ENCODE data around the gene SYNGR4.
A peak's percentile ranks its signal among the peaks of the same experiment; 100 is the strongest.

The SYNGR4 gene

GRCh38 chr19:48400018-48400742, 36.0 kb downstream of the SYNGR4 start:
- TF ChIP-seq ISL1 (CRISPR knock-in tag; IDR thresholded peaks at IDR 0.05) (no peak), ZC3H10 (CRISPR knock-in tag; IDR thresholded peaks at IDR 0.05) (no peak), OSR1 (CRISPR knock-in tag; IDR thresholded peaks at IDR 0.05) (no peak), RARB (CRISPR knock-in tag; IDR thresholded peaks at IDR 0.05) (no peak), ARNTL (CRISPR knock-in tag; IDR thresholded peaks at IDR 0.05; ENCODE audit: borderline replicate concordance, low read depth) (no peak), ZNF565 (CRISPR knock-in tag; conservative IDR thresholded peaks at IDR 0.05; ENCODE audit: low read depth) (no peak), SNAI2 (CRISPR knock-in tag; IDR thresholded peaks at IDR 0.05) (no peak), GLIS3 (CRISPR knock-in tag; IDR thresholded peaks at IDR 0.05) (no peak), CREB5 (CRISPR knock-in tag; IDR thresholded peaks at IDR 0.05; ENCODE audit: low read depth) (no peak), ZFP3 (CRISPR knock-in tag; IDR thresholded peaks at IDR 0.05) (no peak), PPARA (CRISPR knock-in tag; IDR thresholded peaks at IDR 0.05; ENCODE audit: borderline replicate concordance) (no peak), TOX (CRISPR knock-in tag; IDR thresholded peaks at IDR 0.05; ENCODE audit: borderline replicate concordance) (no peak), TCF4 (CRISPR knock-in tag; IDR thresholded peaks at IDR 0.05; ENCODE audit: borderline replicate concordance) (no peak), TSHZ2 (CRISPR knock-in tag; IDR thresholded peaks at IDR 0.05) (no peak), CSRNP3 (CRISPR knock-in tag; IDR thresholded peaks at IDR 0.05) (no peak), ZNF8 (CRISPR knock-in tag; IDR thresholded peaks at IDR 0.05) (no peak)
- ATAC-seq, result peak; percentile 54

GRCh38 chr19:48401287-48401686, 37.1 kb downstream of the SYNGR4 start:
- TF ChIP-seq TSHZ2 (CRISPR knock-in tag; IDR thresholded peaks at IDR 0.05) (no peak), ZNF70 (CRISPR knock-in tag; IDR thresholded peaks at IDR 0.05) (no peak), CREB5 (CRISPR knock-in tag; IDR thresholded peaks at IDR 0.05; ENCODE audit: low read depth) (no peak), TCF4 (CRISPR knock-in tag; IDR thresholded peaks at IDR 0.05; ENCODE audit: borderline replicate concordance) (no peak), TOX (CRISPR knock-in tag; IDR thresholded peaks at IDR 0.05; ENCODE audit: borderline replicate concordance) (no peak)
- no peak for ATAC-seq

GRCh38 chr19:48403606-48404005, 39.4 kb downstream of the SYNGR4 start:
- peak; percentile 89 for ATAC-seq
- no peak for TF ChIP-seq BACH2 (CRISPR knock-in tag; IDR thresholded peaks at IDR 0.05; ENCODE audit: borderline replicate concordance)
- no peak for TF ChIP-seq RARB (CRISPR knock-in tag; IDR thresholded peaks at IDR 0.05)
- no peak for TF ChIP-seq GLIS3 (CRISPR knock-in tag; IDR thresholded peaks at IDR 0.05)
- TF ChIP-seq TCF4 (CRISPR knock-in tag; IDR thresholded peaks at IDR 0.05; ENCODE audit: borderline replicate concordance), result no peak
- no peak for TF ChIP-seq ESRRG (CRISPR knock-in tag; IDR thresholded peaks at IDR 0.05)
- no peak for TF ChIP-seq ZNF8 (CRISPR knock-in tag; IDR thresholded peaks at IDR 0.05)
- TF ChIP-seq PATZ1 (CRISPR knock-in tag; IDR thresholded peaks at IDR 0.05; ENCODE audit: borderline replicate concordance), result no peak
- TF ChIP-seq ISL1 (CRISPR knock-in tag; IDR thresholded peaks at IDR 0.05), result no peak
- no peak for TF ChIP-seq ZFP3 (CRISPR knock-in tag; IDR thresholded peaks at IDR 0.05)
- no peak for TF ChIP-seq CSDC2 (CRISPR knock-in tag; IDR thresholded peaks at IDR 0.05)
- no peak for TF ChIP-seq ARNTL (CRISPR knock-in tag; IDR thresholded peaks at IDR 0.05; ENCODE audit: borderline replicate concordance, low read depth)
- no peak for TF ChIP-seq ZFP30 (CRISPR knock-in tag; IDR thresholded peaks at IDR 0.05)

Measured in SK-N-SH treated with all-trans-retinoic acid at 6 μM for 48 hours (cell line).